T-helper 2 cell treated with Interferon-gamma antibody and Interleukin-4, amounts not matched to agents 100 ng/mL and 5 ng/mL, for 36 hours (primary cell): ENCODE measurements around the gene NEDD4. TPM values are rescaled to one million over a fixed set of nuclear protein-coding genes. Genes with fewer than 3 reads are reported as not detected.
"Not testable (repeated sequence)": the region's sequence is repeated elsewhere in the genome, so short reads cannot be mapped to it uniquely, and the experiment has no call there.

Experiments
- intact Hi-C: fragments of 100-400 bp; cut with micrococcal nuclease; formaldehyde crosslinking; loops from one replicate; pipeline ENCODE4 v1.15.1; 2023
- total RNA-seq: library from RNA; stranded (reverse); gene quantifications from 2 replicates; pipeline ENCODE4 v1.2.3, GENCODE V29; 2022

Gene NEDD4
- total RNA-seq, 1 donor from 2014 or later: 8.2 TPM

GRCh38 chr15:56006371-56006770 lies 13.0 kb upstream of the NEDD4 start:
- intact Hi-C loops: not testable (repeated sequence)

- intact Hi-C loops: not testable (repeated sequence)
Observed at GRCh38 chr15:56004281-56004680, 10.9 kb upstream of the NEDD4 start.

GRCh38 chr15:56003777-56004176 lies 10.4 kb upstream of the NEDD4 start:
- intact Hi-C loops: not testable (repeated sequence)

GRCh38 chr15:56003277-56003676 lies 9.9 kb upstream of the NEDD4 start:
- intact Hi-C loops: not testable (repeated sequence)

GRCh38 chr15:56001471-56002078 lies 8.2 kb upstream of the NEDD4 start:
- intact Hi-C loops: no loop called here

GRCh38 chr15:55999658-56000057 lies 6.2 kb upstream of the NEDD4 start:
- intact Hi-C loops: no loop called here

GRCh38 chr15:55998478-55998877 lies 5.1 kb upstream of the NEDD4 start:
- intact Hi-C loops: no loop called here

GRCh38 chr15:55993804-55994560 lies 570 bp upstream of the NEDD4 start:
- intact Hi-C loops: loop anchor here (1.0 to 5.0 kb wide), 4 partner anchors 59 to 373 kb away; partner anchors contain the start of gene TEX9

- intact Hi-C loops: loop anchor here (1.0 to 5.0 kb wide), 4 partner anchors 60 to 375 kb away; partner anchors contain the start of gene TEX9
Observed at GRCh38 chr15:55992769-55993110, 672 bp downstream of the NEDD4 start.

GRCh38 chr15:55991802-55992768 lies 1.3 kb downstream of the NEDD4 start:
- intact Hi-C loops: loop anchor here (2.0 to 5.0 kb wide), 2 partner anchors 61 to 375 kb away; partner anchors contain the start of gene TEX9

- intact Hi-C loops: loop anchor here (5.0 kb wide), 1 partner anchor 376 kb away; the partner anchor contains the start of gene TEX9
Observed at GRCh38 chr15:55990998-55991397, 2.4 kb downstream of the NEDD4 start.

- intact Hi-C loops: loop anchor here (5.0 kb wide), 1 partner anchor 377 kb away; the partner anchor contains the start of gene TEX9
Observed at GRCh38 chr15:55990516-55990915, 2.9 kb downstream of the NEDD4 start.

- intact Hi-C loops: no loop called here
Observed at GRCh38 chr15:55989383-55989782, 4.0 kb downstream of the NEDD4 start.

GRCh38 chr15:55981582-55982249 lies 11.7 kb downstream of the NEDD4 start:
- intact Hi-C loops: no loop called here

- intact Hi-C loops: no loop called here
Observed at GRCh38 chr15:55980511-55980910, 12.9 kb downstream of the NEDD4 start.

GRCh38 chr15:55977231-55977630 lies 16.2 kb downstream of the NEDD4 start:
- intact Hi-C loops: no loop called here

GRCh38 chr15:55970286-55970685 lies 23.1 kb downstream of the NEDD4 start:
- intact Hi-C loops: no loop called here

- intact Hi-C loops: no loop called here
Observed at GRCh38 chr15:55969582-55969981, 23.8 kb downstream of the NEDD4 start.

- intact Hi-C loops: no loop called here
Observed at GRCh38 chr15:55968923-55969322, 24.5 kb downstream of the NEDD4 start.

- intact Hi-C loops: no loop called here
Observed at GRCh38 chr15:55965091-55965490, 28.3 kb downstream of the NEDD4 start.

- intact Hi-C loops: no loop called here
Observed at GRCh38 chr15:55960946-55961345, 32.5 kb downstream of the NEDD4 start.
